Endothelial cell of coronary artery (primary cell): ENCODE measurements around the gene ZFP3. TPM values are rescaled to one million over a fixed set of nuclear protein-coding genes. Genes with fewer than 3 reads are reported as not detected.

Source experiments
- total RNA-seq: library from RNA; depleted of rRNA; stranded (reverse); fragments of >200 nt; gene quantifications from 2 replicates; pipeline ENCODE4 v1.2.3, GENCODE V29; 2014

The ZFP3 gene
- 0.90 and 1.7 TPM in 2 replicates for total RNA-seq

GRCh38 chr17:5078106-5079028, at the start of gene ZFP3:
Gene ZFP3 (plus strand): TSS chr17:5078467. CDS start chr17:5091505, 13,038 bp downstream.

GRCh38 chr17:5035315-5035714, 43.0 kb upstream of the ZFP3 start, which contains the start of gene SLC52A1:
Gene SLC52A1 (minus strand): TSS chr17:5035426. CDS start chr17:5034606, 820 bp downstream.

GRCh38 chr17:5111402-5112204, 33.3 kb downstream of the ZFP3 start, which contains the start of gene ZNF232:
Gene ZNF232 (minus strand): TSS chr17:5111878. CDS start chr17:5111822, 56 bp downstream.

GRCh38 chr17:5115673-5116651, 37.7 kb downstream of the ZFP3 start, which contains the start of gene USP6:
Gene USP6 (plus strand): TSS chr17:5116032. CDS start chr17:5130368, 14,336 bp downstream.

Other genes with a start within 250 kb of the ZFP3 start
- gene MINK1, start 245.1 kb upstream of the ZFP3 start, total RNA-seq = 30.8 and 48.3 TPM in 2 replicates
- 0.63 and 1.6 TPM in 2 replicates for gene C17orf107, start 178.9 kb upstream of the ZFP3 start, total RNA-seq
- 0.28 and 1.5 TPM in 2 replicates for gene CHRNE, start 175.4 kb upstream of the ZFP3 start, total RNA-seq
- gene GP1BA, start 146.2 kb upstream of the ZFP3 start, total RNA-seq = not detected in 2 replicates
- gene SLC25A11, start 138.4 kb upstream of the ZFP3 start, total RNA-seq = 53.0 and 53.2 TPM in 2 replicates
- gene RNF167, start 138.2 kb upstream of the ZFP3 start, total RNA-seq = 15.5 and 18.8 TPM in 2 replicates
- 806 and 926 TPM in 2 replicates for gene PFN1, start 129.9 kb upstream of the ZFP3 start, total RNA-seq
- gene ENO3, start 127.3 kb upstream of the ZFP3 start, total RNA-seq = 0.99 and 1.8 TPM in 2 replicates
- 56.9 and 63.6 TPM in 2 replicates for gene SPAG7, start 110.7 kb upstream of the ZFP3 start, total RNA-seq
- gene CAMTA2, start 90.8 kb upstream of the ZFP3 start, total RNA-seq = 4.3 and 13.7 TPM in 2 replicates
- gene INCA1, start 80.9 kb upstream of the ZFP3 start, total RNA-seq = 0.18 and 0.56 TPM in 2 replicates
- 132 and 141 TPM in 2 replicates for gene KIF1C, start 80.5 kb upstream of the ZFP3 start, total RNA-seq
- under 0.01 and 0.09 TPM in 2 replicates for gene SLC52A1, start 43.0 kb upstream of the ZFP3 start, total RNA-seq
- gene ZNF232, start 33.4 kb downstream of the ZFP3 start, total RNA-seq = 5.4 and 6.4 TPM in 2 replicates
- under 0.01 TPM in 1 of 2 replicates, not detected in the other for gene USP6, start 37.6 kb downstream of the ZFP3 start, total RNA-seq
- 3.2 and 4.9 TPM in 2 replicates for gene ZNF594, start 113.4 kb downstream of the ZFP3 start, total RNA-seq
- gene SCIMP, start 156.4 kb downstream of the ZFP3 start, total RNA-seq = not detected in 2 replicates
- 39.8 and 47.9 TPM in 2 replicates for gene RABEP1, start 203.8 kb downstream of the ZFP3 start, total RNA-seq